HG02970 (cell line): Measurements from ENCODE around the gene TUBA4A.
"Not testable (repeated sequence)": the region's sequence is repeated elsewhere in the genome, so short reads cannot be mapped to it uniquely, and the experiment has no call there.

ENCODE experiments used
- ATAC-seq: cut with Tn5 transposase; IDR thresholded peaks from one replicate; pipeline ENCODE4 v1.9.1; 2021; ENCODE audit warnings: mild to moderate bottlenecking, moderate library complexity, moderate number of reproducible peaks; ENCODE audit not compliant: unreplicated experiment, low FRiP score

TUBA4A gene

DNA sequence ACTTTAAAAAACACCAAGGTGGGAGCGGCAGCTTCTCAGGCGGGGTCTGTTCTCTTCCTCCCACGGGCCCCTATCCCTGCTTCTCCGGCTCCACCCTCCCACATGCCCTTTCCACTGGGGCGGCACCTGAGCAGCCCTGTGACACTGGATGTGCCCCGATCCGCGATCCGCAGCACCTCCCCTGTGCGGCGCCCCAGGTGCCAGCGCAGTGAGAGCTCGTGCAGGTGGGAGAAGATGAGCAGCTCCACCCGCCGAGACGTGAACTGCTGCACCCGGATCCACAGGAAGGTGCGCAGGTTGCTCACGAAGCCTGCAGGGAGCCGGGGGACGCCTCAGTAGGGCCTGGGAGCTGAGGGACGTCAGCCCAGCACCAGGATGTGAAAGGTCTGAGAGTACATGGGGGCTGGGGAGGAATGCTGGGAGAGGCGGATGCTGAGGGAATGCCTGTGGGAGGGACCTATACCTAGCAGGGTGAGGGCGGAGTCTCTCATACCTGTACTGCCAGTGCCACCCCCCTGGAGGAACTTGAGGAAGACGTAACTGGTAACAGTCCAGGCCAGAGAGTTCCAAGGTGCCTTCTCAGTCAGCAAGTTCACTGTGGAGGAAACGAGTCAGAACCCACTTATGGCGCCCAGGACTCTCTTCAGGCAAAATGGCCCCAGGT, 37.7 kb downstream of the TUBA4A start:
- no peak for ATAC-seq

DNA sequence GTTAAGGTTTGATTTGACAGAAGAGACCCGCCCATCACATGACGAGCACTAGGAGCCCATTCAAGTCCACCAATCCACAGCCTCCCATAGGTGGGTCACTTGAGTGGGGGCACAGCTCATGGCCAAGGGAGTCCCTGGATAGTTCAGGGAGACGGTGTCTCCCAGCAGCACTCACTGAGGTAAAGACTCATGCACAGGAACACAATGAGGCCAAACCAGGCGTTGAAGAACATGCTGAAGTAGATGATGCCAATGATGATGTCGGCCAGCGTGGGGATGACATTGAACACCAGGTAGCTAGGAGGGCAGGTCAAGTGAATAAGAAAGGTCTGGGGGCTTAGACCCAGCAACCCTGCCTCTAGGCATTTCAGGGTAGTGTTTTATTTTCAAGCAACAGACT, 38.9 kb downstream of the TUBA4A start:
- ATAC-seq = no peak

DNA sequence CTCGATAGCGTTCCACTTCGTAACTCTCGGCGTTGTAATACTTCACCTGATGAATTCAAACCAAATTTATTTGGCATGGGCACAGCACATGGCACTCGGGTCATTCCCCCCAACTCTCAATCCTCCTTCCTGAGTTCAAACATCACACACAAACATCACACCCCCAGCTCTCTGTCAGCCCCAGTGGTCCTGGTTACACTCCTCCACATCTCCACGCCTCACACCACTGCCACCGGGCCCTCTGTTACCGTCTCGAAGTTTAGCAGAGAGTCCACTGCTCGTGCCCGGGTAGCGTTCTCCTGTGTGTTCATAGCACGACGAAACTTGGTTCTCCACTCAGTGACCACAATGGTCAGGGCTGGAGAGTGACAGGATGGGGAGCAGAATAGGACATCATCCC, 39.6 kb downstream of the TUBA4A start:
- no peak for ATAC-seq

DNA sequence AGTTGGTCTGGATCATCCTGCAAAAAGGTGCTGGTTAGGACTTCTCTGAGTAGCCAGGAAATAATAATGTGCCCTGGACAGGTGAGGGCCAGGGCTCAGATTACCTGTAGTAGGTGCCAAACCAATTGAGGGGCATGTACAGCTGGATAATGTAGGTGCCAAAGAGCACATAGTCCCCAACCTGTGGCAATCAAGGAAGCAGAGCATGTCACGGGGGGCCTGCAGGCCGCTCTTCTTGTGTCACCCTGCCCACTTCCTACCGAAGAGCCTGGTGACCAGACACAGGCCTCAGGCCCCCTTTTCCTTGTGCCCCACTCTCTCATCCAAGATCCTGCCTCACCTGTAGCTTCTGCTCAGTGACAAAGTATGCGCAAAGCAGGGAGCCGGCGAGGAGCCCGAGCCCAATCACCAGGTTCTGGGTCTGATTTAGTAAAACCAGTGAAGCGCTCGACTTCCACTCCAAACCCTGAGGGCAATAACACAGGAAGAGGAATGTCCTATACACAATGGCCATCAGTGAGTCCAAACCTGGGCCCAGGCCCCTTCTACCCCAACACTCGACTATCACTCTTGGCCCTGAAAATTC, 40.1 kb downstream of the TUBA4A start:
- no peak for ATAC-seq

DNA sequence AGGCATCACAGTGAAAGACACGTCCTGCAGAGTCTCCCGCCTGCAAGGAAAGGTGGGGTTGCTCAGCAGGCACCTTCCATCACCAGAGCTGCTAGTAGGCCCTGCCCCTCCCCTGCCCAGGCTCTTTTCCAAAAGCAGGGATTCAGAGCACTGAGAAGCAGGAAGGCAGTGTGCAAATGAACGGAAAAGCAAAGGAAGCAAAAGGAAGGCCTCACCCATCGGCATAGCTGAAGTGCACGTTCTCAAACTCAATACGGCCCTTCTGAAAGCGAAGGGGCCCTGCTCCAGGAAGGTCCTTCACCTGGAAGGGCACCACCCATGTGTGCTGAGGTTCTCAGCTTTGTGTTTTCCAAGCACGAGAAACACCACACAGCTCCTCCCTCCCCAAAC, 40.7 kb downstream of the TUBA4A start:
- ATAC-seq = no peak

DNA sequence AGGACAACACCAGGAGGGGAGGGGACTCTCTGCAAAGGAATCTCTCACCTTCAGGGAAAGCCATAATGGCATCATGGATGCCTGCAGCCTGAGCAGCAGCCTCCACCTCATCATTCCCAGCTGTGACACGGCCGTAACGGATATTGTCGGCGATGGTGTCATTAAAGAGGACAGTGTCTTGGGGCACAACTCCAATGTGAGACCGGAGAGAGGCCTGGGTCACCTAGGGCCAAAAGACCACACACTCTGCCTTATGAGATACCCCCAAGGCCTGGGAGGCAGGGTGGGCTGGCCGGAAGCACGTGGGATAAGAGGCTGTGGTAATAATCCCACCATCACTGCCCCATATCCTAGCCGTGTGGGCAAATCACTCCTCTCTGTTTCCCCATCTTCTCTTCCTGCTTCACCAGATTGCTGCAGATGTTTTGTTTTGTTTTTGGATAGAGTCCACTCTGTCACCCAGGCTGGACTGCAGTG, 42.8 kb downstream of the TUBA4A start:
- no peak for ATAC-seq

DNA sequence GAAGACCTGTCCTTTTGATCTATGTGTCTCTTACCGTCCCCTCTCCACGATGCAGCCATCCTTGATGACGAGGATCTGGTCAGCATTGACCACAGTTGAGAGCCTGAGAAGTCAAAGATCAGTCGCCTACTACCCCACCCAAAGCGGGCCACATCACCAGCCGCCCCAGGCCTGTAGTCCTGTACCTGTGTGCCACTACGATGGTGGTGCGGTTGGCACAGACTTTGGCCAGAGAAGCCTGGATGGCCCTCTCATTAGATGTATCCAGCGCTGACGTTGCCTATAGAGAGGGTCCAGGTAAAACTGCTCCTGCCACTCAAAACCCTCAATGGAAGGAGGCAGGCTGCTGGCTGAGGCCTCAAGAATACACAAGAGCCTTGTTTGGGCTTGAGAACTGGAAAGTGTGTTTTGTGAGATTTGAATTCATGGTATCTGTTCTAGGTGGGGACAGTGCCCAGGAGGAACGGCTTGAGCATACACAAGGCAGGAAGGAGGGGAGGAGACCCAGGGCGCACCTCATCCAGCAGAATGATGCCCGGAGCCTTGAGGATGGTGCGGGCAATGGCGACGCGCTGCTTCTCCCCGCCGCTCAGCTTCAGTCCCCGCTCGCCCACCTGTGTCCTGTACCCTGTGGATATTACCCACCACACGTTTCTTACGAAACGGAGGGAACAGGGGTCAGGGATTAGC, 43.4 kb downstream of the TUBA4A start:
- no peak for ATAC-seq

DNA sequence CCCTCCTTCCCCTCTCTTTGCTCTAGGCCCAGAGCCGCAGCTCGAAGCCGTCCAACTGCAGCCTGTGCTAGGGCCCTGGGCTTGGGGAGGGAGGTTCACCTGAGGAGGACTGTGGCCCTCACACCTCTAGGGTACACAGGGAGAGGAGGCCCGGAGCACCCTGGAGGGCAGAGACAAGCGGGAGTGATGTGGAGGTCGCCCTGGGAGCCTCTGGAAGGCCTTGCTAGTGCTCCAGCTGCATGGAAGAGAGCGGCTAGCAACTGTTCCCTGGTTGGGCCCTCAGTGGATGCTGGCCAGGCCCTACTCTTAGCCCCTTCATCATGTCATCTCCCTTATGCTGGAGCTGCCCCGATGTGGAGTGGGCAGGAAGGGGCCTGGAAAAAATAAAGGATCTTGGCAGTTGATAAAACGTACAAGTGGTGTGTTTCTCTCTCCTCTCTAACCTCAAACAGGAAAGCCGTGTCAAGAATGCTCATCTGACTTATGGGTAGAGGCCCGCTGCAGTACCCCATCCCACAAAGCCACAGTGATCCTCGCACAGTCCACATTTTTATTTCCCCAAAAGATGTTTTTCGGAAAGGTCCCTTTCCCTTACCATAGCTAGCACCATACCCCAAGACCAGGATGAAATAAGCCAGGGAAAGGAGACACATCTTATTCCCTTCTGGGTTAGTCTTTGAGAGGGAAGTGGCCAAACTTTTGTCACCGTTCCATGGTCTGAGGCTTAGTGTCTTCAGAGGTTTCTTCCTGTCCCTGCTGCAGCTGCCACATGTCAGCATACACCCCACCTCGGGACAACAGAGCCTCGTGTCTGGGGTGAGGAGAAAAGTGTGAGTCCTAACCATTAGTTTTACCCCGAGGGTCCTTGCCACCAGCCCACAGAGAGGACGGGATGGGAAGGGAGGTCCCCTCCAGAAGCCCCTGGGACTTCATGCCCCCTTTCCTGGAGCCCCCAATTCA, 44.2 kb downstream of the TUBA4A start:
- no peak for ATAC-seq

DNA sequence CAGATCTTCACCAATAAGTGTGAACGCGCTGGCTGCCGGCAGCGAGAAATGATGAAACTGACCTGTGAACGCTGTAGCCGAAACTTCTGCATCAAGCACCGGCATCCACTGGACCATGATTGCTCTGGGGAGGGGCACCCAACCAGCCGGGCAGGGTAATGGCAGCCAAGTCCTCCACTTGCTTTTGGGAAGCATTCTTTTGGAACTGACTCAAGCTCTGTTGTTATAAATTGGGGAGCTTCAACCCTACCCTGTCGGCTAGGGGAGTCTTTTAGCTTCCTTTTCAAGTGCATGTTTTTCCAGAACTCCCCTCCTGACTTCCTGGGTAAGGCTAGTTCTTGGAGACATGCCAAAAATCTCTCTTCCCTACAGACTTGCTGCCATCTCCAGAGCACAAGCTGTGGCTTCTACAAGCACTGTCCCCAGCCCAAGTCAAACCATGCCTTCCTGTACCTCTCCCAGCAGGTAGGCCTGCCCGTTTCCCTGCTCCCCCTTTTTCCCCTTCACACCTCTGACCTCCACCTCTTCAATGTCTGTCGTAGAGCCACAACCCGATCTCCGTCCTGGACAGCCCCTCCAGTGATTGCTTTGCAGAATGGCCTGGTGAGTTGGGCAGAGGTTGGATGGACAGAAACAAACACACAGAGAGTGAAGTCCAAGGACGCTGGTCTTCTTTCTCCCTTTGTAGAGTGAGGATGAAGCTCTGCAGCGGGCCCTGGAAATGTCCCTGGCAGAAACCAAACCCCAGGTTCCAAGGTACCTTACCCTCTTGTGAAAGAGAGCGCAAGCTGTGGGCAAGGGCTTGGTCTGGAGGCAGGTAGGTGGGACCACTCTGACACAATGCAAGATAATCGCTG, 45.6 kb downstream of the TUBA4A start:
- no peak for ATAC-seq

DNA sequence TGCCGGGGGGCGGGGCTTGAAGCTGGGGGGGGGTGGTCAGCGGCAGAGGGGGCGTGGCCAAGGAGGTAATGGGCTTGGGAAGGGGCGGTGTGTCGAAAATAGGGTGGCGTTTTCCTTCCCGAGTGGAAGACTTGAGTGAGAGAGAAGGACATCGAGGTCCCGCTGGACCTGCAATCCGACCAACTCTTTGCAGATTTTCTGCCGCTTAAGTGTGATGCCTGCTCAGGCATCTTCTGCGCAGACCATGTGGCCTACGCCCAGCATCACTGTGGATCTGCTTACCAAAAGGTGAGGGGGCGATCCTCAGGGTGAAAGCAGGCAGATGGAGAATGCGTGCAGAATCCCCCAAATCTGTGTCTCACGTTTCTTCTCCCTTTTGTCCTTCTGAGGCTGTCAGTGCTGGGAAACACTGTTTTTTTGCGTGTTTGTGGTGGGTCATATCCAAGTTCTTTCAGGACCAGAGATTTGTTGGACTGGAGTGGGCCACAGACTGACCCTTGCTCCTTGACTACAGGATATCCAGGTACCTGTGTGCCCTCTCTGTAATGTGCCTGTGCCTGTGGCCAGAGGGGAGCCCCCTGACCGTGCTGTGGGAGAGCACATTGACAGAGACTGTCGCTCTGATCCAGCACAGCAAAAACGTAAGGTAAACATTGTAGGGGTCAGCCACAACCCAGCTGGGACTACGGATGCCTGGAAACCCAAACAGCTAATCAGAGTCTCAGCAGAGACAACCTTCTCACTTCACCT, 46.4 kb downstream of the TUBA4A start:
- ATAC-seq = no peak

DNA sequence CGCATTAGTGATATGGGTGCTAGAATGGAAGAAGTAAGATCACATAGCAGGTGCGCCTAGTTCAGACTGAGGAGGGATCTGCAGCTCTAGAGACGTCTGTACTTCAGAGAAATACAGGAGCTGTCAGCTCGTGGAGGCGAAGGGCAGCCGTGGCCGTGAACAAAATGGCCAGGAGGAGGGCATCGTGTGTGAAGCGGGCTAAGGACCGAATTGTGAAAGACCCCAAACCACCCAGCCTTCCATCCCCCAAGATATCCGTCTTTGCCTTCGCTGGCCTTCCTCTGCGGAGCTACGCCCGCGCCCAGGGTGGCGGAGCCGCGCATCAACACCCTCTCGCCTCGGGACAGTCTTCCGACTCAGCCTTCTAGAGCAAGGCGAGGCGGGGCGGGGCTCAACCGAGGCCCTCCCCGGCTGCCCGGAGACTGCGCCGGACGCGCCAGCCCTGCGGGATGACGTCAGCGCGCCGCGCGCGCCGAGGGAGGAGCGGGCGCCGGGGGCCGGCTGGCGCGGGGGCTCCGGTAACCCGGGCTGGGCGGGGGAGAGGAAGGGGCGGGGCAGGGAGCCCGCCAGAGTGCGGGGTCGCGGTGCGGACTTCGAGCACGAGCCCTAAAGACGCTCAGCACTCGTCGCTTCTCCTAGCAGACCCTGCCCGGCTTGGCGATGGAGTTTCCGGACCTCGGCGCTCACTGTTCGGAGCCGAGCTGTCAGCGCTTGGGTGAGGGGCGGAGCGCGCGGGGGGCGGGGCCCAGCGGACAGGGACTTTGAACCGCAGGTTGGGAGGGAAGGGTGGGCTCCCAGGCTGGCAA, 47.2 kb downstream of the TUBA4A start, which contains the start of gene ZFAND2B:
TSS of gene ZFAND2B (plus strand) at position 455 of the 806 bp plus-strand sequence. CDS start at position 661, 206 bp downstream.
- ATAC-seq = peak; percentile 90

DNA sequence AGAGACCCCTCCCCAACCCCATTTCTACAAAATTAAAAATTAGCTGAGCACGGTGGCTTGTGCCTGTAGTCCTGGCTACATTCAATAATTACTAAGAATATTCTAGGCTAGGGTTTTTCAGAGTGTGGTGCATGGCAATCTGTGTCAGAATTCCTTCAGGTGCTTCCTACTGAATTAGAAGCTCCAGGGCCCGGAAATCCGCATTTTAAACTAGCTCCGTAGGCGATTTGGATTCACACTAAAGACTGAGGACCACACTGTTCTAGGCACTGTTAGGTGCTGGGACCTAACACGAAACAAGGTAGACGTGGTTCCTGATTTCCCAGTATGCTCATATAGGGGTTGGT, 47.8 kb downstream of the TUBA4A start:
- ATAC-seq = no peak

DNA sequence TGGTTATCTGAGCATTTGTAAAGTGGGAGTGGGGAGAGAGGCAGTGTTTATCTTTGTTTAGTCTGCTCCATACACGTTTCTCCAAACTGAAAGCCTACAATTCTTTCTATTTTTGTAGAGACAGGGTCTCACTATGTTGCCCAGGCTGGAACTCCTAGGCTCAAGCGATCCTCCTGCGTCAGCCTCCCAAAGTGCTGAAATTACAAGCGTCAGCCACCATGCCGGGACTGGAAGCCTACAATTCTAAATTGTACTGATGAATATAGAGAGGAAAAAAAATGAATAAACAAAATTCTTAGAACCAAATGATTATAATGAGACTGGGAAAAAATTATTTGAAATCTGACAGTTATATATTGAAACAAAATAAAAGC, 48.6 kb downstream of the TUBA4A start:
- ATAC-seq = no peak

DNA sequence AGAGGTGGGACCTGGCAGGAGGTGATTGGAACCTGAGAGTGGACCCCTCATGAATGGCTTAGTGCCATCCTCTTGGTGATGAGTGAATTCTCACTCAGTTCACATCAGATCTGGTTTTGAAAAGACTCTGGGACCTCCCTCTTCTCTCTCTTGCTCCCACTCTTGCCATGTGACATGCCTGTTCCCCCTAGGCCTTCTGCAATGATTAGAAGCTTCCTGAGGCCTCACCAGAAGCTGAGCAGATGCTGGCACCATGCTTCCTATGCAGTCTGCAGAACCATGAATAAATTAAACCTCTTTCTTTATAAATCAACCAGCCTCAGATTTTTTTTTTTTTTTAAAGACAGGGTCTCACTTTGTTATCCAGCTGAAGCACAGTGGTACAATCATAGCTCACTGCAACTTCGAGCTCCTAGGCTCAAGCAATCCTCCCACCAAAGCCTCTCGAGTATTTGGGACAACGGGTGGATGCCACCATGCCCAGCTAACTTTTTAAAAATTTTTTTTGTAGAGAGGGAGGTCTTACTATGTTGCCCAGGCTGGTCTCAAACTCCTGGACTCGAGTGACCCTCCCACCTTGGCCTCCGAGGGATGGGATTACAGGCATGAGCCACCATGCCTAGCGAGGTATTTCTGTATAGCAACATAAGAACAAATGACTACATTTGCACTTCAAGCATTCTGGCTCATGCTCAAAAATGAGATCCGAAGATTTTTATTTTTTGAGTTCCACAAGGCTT, 49.1 kb downstream of the TUBA4A start:
- no peak for ATAC-seq

DNA sequence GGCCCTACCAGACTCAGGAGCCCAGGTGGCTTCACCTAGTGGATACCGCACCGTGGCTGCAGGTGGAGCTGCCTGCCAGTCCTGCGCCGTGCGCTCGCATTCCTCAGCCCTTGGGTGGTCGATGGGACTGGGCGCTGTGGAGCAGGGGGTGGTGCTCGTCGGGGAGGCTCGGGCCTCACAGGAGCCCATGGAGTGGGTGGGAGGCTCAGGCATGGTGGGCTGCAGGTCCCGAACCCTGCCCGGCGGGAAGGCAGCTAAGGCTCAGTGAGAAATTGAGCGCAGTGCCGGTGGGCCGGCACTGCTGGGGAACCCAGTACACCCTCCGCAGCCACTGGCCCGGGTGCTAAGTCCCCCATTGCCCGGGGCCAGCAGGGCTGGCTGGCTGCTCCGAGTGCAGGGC, 52.4 kb downstream of the TUBA4A start:
- ATAC-seq = not testable (repeated sequence)

DNA sequence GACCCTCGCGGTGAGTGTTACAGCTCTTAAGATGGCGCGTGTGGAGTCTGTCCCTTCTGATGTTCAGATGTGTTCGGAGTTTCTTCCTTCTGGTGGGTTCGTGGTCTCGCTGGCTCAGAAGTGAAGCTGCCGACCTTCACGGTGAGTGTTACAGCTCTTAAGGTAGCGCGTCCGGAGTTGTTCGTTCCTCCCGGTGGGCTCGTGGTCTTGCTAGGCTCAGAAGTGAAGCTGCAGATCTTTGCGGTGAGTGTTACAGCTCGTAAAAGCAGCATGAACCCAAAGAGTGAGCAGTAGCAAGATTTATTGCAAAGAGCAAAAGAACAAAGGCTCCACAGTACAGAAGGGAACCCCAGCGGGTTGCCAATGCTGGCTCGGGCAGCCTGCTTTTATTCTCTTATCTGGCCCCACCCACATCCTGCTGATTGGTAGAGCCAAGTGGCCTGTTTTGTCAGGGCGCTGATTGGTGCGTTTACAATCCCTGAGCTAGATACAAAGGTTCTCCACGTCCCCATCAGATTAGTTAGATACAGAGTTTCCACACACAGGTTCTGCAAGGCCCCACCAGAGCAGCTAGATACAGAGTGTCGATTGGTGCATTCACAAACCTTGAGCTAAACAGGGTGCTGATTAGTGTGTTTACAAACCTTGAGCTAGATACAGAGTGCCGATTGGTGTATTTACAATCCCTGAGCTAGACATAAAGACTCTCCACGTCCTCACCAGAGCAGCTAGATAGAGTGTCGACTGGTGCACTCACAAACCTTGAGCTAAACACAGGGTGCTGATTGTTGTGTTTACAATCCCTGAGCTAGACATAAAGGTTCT, 53.0 kb downstream of the TUBA4A start:
- not testable (repeated sequence) for ATAC-seq
